GM12873 (cell line): ENCODE data around the gene EYS.

Experiments used
- TF ChIP-seq, protein P1 (sequence below): IDR thresholded peaks from 2 replicates; pipeline ENCODE4 v1.5.1; 2012; ENCODE audit warnings: low read depth, mild to moderate bottlenecking, moderate library complexity, low read length, control low read depth; ENCODE audit not compliant: insufficient read depth; ENCODE audit errors: missing control alignments

EYS gene

DNA sequence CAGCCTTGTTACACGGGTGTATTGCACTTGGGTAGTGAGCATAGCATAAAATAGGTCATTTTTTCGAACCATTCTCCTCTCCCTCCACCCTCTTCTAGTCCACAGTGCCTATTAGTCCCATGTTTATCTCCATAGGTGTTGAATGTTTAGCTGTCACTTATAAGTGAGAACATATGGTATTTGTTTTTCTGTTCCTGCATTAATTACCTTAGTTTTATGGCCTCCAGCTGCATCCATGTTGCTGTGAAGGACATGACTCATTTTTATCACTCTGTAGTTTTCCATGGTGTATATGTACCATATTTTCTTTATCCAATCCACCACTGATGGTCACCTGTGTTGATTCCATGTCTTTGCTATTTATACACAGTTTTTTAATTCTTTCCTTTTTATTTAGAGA lies 889.5 kb downstream of the EYS start:
- TF ChIP-seq, protein P1, sequence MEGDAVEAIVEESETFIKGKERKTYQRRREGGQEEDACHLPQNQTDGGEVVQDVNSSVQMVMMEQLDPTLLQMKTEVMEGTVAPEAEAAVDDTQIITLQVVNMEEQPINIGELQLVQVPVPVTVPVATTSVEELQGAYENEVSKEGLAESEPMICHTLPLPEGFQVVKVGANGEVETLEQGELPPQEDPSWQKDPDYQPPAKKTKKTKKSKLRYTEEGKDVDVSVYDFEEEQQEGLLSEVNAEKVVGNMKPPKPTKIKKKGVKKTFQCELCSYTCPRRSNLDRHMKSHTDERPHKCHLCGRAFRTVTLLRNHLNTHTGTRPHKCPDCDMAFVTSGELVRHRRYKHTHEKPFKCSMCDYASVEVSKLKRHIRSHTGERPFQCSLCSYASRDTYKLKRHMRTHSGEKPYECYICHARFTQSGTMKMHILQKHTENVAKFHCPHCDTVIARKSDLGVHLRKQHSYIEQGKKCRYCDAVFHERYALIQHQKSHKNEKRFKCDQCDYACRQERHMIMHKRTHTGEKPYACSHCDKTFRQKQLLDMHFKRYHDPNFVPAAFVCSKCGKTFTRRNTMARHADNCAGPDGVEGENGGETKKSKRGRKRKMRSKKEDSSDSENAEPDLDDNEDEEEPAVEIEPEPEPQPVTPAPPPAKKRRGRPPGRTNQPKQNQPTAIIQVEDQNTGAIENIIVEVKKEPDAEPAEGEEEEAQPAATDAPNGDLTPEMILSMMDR = no peak

DNA sequence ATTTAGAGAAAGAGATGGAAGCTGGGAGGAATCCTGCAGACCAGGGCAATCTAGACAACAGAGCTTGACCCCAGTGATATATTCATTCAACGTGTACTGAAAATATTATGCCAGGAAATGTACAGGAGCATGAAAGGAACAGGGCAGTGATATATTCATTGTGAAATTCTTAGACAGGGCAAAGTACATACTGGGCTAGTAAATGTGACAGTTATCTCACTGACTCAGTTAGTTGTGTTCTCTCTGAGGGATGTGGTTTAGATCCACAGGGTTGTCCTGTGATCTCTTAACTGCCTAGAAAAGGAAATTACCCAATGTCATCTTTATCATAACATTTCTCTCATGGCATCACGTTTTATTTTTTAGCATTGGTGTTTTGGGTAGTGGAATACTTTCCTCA lies 891.3 kb downstream of the EYS start:
- TF ChIP-seq, protein P1 = no peak

DNA sequence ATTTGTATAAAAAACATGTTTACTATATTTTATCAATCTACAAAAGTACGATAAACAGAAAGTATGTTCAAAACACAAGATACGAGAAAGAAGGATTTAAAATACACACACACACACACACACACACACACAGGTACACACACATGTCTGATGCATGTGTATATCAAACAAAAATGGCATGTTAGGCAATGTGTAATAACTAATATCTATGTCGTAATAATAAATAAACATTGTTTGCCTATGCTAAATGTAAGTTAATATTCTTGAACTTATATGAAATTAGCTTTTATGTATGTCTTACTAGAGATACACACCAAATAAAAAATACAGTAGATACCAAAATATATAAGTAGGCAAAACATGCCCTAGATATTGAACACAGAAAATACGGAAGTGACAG lies 894.9 kb downstream of the EYS start:
- TF ChIP-seq, protein P1 = no peak

DNA sequence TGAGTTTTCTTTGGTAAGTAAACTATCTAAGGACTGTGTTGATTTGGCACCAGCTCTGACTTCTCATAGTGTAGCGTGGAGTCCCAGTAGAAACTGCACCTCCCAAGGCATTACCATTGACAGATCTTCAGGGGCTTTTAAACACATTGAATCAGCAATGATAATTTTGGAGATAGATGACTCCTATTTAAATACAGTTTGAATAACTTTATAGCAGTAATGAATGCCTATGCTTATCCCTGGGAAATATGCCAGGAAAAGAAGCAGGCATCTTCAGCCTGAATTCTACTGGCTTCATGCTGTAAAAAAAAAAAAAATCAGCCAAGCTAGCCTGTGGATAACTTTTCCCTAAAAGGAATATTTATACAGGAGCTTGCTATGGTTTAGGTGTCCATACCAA lies 895.9 kb downstream of the EYS start:
- TF ChIP-seq, protein P1 = no peak

DNA sequence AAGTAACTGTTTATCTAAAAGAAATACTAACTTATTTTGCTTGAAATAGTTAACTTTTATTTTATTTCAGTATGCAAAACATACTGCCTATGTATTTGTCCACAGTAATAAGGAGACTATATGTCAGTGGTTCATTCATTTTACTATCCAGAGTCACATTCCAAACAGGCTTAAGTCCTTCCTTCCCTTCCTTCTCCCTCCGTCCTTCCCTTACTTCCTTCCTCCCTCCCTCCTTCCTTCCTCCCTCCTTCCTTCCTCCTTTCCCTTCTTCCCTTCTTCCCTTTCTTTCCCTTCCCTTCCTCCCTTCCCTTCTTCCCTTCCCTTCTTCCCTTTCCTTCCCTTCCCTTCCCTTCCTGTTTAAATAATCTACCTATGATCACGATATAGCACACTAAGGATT lies 899.2 kb downstream of the EYS start:
- TF ChIP-seq, protein P1 = no peak

DNA sequence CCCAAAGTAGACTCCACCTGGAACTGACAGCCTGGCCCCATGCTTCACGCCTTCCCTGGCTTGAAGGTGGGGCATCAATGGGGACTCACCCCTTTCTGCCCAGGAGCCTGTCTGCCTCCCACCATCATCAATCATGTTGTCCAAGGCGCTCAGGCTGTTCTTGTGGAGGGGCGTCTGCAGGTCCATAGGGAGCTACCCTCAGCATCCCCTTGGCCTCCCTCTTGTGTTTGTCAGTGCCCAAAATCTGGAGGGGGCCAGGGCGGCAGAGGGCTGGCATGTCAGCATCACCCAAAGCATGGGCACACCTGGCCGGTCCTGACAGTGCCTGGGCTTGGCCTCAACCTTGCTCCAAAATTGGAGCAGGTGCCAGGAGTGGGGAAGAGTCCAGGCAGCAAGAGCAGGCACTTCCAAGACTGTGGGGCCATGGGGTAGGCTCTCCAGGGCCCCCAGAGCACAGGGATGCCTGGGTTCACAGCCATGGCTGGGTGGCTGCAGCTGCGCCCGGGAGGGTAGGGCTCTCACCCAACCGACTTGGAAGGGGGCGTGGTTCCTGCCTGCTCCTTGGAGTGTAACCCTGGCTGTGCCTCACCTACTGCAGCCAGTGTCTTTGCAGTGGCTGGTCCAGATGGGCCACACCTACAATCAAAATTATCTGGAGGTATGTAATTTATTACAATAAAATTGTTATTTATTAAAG lies 903.4 kb downstream of the EYS start:
- TF ChIP-seq, protein P1 = no peak

DNA sequence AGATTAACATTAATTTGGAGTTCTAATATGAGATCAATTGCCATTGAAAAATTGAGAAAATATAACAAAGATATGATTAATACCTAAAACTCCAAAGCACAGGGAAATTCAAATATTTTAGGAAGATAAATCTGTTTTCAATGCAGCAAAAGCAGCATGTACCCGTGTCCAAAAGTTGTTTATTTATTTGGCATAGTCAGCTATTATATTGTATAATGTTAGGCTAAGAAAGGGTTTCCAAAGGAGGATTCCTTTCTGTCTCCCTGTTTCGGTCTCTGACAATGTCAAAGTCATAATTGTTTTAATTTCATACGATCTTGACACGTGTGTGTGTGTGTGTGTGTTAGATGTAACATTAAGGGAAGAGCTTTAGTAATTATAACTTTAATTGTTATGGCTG lies 914.5 kb downstream of the EYS start:
- TF ChIP-seq, protein P1 = no peak
